ENCODE data around the gene MRPL22. TPM values are rescaled to one million over a fixed set of nuclear protein-coding genes. Genes with fewer than 3 reads are reported as not detected.

MRPL22 gene
- polyA plus RNA-seq, 1 donor (not counting 4 experiments of a cell fraction or from before 2014, with no cell fraction given), result 76.9 TPM

DNA sequence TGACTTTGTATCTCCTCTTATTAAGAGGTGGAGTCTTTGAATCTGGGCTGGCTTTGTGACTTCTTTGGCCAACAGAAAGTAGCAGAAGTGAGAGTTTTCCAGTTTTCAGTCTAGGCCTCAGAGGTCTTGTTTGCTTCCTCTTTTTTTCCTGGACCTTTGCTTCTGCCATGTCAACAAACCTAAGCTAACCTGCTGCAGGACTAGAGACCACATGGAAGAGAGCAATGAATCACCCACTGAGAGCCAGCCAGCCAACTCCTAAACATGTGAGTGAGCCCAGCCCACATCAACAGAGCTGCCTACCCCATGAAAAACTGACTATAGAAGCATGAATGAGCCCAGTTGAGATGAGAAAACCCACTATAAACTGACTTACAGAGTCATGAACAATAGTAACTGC lies 29.9 kb downstream of the MRPL22 start:
- Histone ChIP-seq H3K36me3 (ENCODE audit: control insufficient read depth in 2 of 2, extremely low read depth in 1 of 2, insufficient read depth in 2 of 2, low read length in 2 of 2) (peaks cover 0 to 4% of the 10 kb centered on the region in 2 experiments), H3K27me3 (ENCODE audit: control insufficient read depth, extremely low read depth, insufficient read depth, low read length) (no peaks in the 10 kb centered on the region), H3K9ac (ENCODE audit: control insufficient read depth, extremely low read depth, insufficient read depth, low read length) (no peak overlapping the region), H3K9me1 (ENCODE audit: control insufficient read depth, extremely low read depth, insufficient read depth, low read length) (no peaks in the 10 kb centered on the region), H3K79me2 (ENCODE audit: control insufficient read depth, insufficient read depth, low read length) (no peaks in the 10 kb centered on the region), H3K4me1 (ENCODE audit: control insufficient read depth, extremely low read depth, insufficient read depth, low read length) (no peaks in the 10 kb centered on the region), H3K4me2 (ENCODE audit: control insufficient read depth, extremely low read depth, insufficient read depth, low read depth, low read length) (no peak overlapping the region), H4K20me1 (ENCODE audit: control insufficient read depth, extremely low read depth, insufficient read depth, low read length) (no peaks in the 10 kb centered on the region), H3K4me3 (ENCODE audit: control insufficient read depth in 2 of 3, extremely low read depth in 1 of 3, insufficient read depth in 2 of 3, low read depth in 1 of 3, low read length in 3 of 3) (no peak overlapping the region), H3K27ac (ENCODE audit: control insufficient read depth, insufficient read depth, low read length) (no peak overlapping the region), H2AFZ (ENCODE audit: control insufficient read depth, low read length) (no peak overlapping the region), H3K9me3 (ENCODE audit: control insufficient read depth, low read depth, low read length) (no peaks in the 10 kb centered on the region)
- no peak for TF ChIP-seq EZH2 (IDR thresholded peaks at IDR 0.05; ENCODE audit: low read length)
- TF ChIP-seq, protein P1, sequence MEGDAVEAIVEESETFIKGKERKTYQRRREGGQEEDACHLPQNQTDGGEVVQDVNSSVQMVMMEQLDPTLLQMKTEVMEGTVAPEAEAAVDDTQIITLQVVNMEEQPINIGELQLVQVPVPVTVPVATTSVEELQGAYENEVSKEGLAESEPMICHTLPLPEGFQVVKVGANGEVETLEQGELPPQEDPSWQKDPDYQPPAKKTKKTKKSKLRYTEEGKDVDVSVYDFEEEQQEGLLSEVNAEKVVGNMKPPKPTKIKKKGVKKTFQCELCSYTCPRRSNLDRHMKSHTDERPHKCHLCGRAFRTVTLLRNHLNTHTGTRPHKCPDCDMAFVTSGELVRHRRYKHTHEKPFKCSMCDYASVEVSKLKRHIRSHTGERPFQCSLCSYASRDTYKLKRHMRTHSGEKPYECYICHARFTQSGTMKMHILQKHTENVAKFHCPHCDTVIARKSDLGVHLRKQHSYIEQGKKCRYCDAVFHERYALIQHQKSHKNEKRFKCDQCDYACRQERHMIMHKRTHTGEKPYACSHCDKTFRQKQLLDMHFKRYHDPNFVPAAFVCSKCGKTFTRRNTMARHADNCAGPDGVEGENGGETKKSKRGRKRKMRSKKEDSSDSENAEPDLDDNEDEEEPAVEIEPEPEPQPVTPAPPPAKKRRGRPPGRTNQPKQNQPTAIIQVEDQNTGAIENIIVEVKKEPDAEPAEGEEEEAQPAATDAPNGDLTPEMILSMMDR (optimal IDR thresholded peaks at IDR 0.05 in 1 of 3, IDR thresholded peaks at IDR 0.05 in 1 of 3, conservative IDR thresholded peaks at IDR 0.05 in 1 of 3; ENCODE audit: extremely low read depth in 1 of 3, insufficient read depth in 2 of 3, low read length in 3 of 3), result no peak
- DNase-seq (ENCODE audit: low read depth, low spot score), result no peak
- dilution Hi-C loops (cut with MboI; ENCODE audit: extremely low pct_ligation_motif_present, low sequenced_read_pairs), result no loop called here
- FAIRE-seq, result no peak

DNA sequence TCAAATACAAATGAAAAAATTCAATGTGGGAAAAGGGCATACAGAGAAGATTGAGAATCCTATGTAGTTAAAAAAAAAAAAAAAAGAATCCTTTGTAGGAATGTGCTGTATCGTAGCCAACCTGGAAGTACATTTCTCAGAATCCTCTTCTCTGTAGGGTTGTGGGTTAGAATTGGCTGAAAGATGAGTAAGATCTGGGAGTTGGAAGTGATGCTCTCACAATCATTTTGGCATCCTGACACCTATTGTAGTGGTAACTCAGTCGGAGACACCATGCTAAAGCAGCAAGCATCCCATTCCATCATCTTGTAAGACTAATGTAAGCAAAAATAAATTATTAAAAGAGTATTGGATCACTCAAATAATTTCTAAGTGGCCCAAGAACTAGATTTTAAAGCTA lies 30.6 kb downstream of the MRPL22 start:
- H3K9me1 ChIP-seq (ENCODE audit: control insufficient read depth, extremely low read depth, insufficient read depth, low read length), result no peaks in the 10 kb centered on the region
- no peaks in the 10 kb centered on the region for H3K79me2 ChIP-seq (ENCODE audit: control insufficient read depth, insufficient read depth, low read length)
- no peak for DNase-seq (ENCODE audit: low read depth, low spot score)
- no peak overlapping the region for H2AFZ ChIP-seq (ENCODE audit: control insufficient read depth, low read length)
- H3K9me3 ChIP-seq (ENCODE audit: control insufficient read depth, low read depth, low read length), result no peaks in the 10 kb centered on the region
- peaks cover 0 to 4% of the 10 kb centered on the region in 2 experiments for H3K36me3 ChIP-seq (ENCODE audit: control insufficient read depth in 2 of 2, extremely low read depth in 1 of 2, insufficient read depth in 2 of 2, low read length in 2 of 2)
- FAIRE-seq, result no peak
- no peaks in the 10 kb centered on the region for H3K27me3 ChIP-seq (ENCODE audit: control insufficient read depth, extremely low read depth, insufficient read depth, low read length)
- H3K4me3 ChIP-seq (ENCODE audit: control insufficient read depth in 2 of 3, extremely low read depth in 1 of 3, insufficient read depth in 2 of 3, low read depth in 1 of 3, low read length in 3 of 3), result no peak overlapping the region
- dilution Hi-C loops (cut with MboI; ENCODE audit: extremely low pct_ligation_motif_present, low sequenced_read_pairs), result no loop called here
- TF ChIP-seq, protein P1 (optimal IDR thresholded peaks at IDR 0.05 in 1 of 3, IDR thresholded peaks at IDR 0.05 in 1 of 3, conservative IDR thresholded peaks at IDR 0.05 in 1 of 3; ENCODE audit: extremely low read depth in 1 of 3, insufficient read depth in 2 of 3, low read length in 3 of 3), result no peak
- TF ChIP-seq EZH2 (IDR thresholded peaks at IDR 0.05; ENCODE audit: low read length), result no peak
- H3K9ac ChIP-seq (ENCODE audit: control insufficient read depth, extremely low read depth, insufficient read depth, low read length), result no peak overlapping the region
- H3K4me1 ChIP-seq (ENCODE audit: control insufficient read depth, extremely low read depth, insufficient read depth, low read length), result no peaks in the 10 kb centered on the region
- no peak overlapping the region for H3K27ac ChIP-seq (ENCODE audit: control insufficient read depth, insufficient read depth, low read length)
- no peak overlapping the region for H3K4me2 ChIP-seq (ENCODE audit: control insufficient read depth, extremely low read depth, insufficient read depth, low read depth, low read length)
- no peaks in the 10 kb centered on the region for H4K20me1 ChIP-seq (ENCODE audit: control insufficient read depth, extremely low read depth, insufficient read depth, low read length)

Data from keratinocyte (primary cell).